IMR-90 (cell line): Measurements from ENCODE around the gene C20orf202. TPM values are rescaled to one million over a fixed set of nuclear protein-coding genes. Genes with fewer than 3 reads are reported as not detected.

Source experiments
- ATAC-seq: fragments of 200-7000 bp; cut with Tn5 transposase; 2 replicates; pipeline ENCODE4 v1.9.1; 2020; ENCODE audit warnings: low read depth, mild to moderate bottlenecking, moderate library complexity
- BruUV-seq: library from RNA; stranded (reverse); fragments of 400-500 nt; replicated peaks from 2 replicates; lab custom pipeline; 2021; lab: Mats Ljungman, UMichigan
- CTCF ChIA-PET: fragments of 300-600 bp; formaldehyde crosslinking; extraction: SDS; loops from one replicate; lab custom pipeline; 2021; ENCODE audit warnings: antibody characterized with exemption; lab: Yijun Ruan, JAX
- POLR2A ChIA-PET: fragments of 300-600 bp; sonication (Branson Sonifier 250); formaldehyde crosslinking; loops from one replicate; lab custom pipeline; 2022; ENCODE audit warnings: antibody characterized with exemption; ENCODE audit not compliant: unreplicated experiment; lab: Charles Lee
- DNase-seq: peaks from one replicate; pipeline ENCODE4 v3.0.0; 2013
- H2AFZ ChIP-seq: replicated peaks from 2 replicates; pipeline ENCODE3; 2013; ENCODE audit warnings: low read length, mild to moderate bottlenecking; ENCODE audit not compliant: poor library complexity
- H2AK5ac ChIP-seq: 2 replicates; pipeline ENCODE4 v1.6.1; 2013; ENCODE audit warnings: low read depth, low read length, inconsistent platforms
- H2AK9ac ChIP-seq: replicated peaks from 2 replicates; pipeline ENCODE3; 2013; ENCODE audit warnings: mild to moderate bottlenecking, low read depth, low read length, moderate library complexity; ENCODE audit not compliant: poor library complexity
- H2BK120ac ChIP-seq: 2 replicates; pipeline ENCODE4 v1.6.1; 2013; ENCODE audit warnings: low read depth, low read length, inconsistent platforms
- H2BK15ac ChIP-seq: 3 replicates; pipeline ENCODE4 v1.6.1; 2013; ENCODE audit warnings: low read depth, low read length, inconsistent platforms
- H2BK20ac ChIP-seq: 2 replicates; pipeline ENCODE4 v1.6.1; 2013; ENCODE audit warnings: low read depth, mild to moderate bottlenecking, inconsistent platforms, low read length, moderate library complexity
- H2BK5ac ChIP-seq: 2 replicates; pipeline ENCODE4 v1.6.1; 2013; ENCODE audit warnings: mild to moderate bottlenecking, low read depth, low read length, inconsistent platforms; ENCODE audit not compliant: poor library complexity, severe bottlenecking
- H3K14ac ChIP-seq: replicated peaks from 2 replicates; pipeline ENCODE4 v1.6.1; 2013; ENCODE audit warnings: low read depth, low read length, inconsistent platforms
- H3K18ac ChIP-seq: 2 replicates; pipeline ENCODE4 v1.6.1; 2013; ENCODE audit warnings: low read depth, low read length, control low read depth
- H3K23ac ChIP-seq: 2 replicates; pipeline ENCODE4 v1.6.1; 2013; ENCODE audit warnings: low read depth, low read length, inconsistent platforms
- H3K27ac ChIP-seq: 2 replicates; pipeline ENCODE4 v1.5.1; 2013; ENCODE audit warnings: mild to moderate bottlenecking, control low read depth, low read length; ENCODE audit not compliant: insufficient read depth
- H3K27me3 ChIP-seq: 2 replicates; pipeline ENCODE4 v1.6.1; 2013; ENCODE audit warnings: low read length; ENCODE audit not compliant: control insufficient read depth, insufficient read depth
- H3K36me3 ChIP-seq: 2 replicates; pipeline ENCODE4 v1.6.1; 2013; ENCODE audit warnings: low read length, mixed read lengths; ENCODE audit not compliant: control insufficient read depth, insufficient read depth
- H3K4ac ChIP-seq: 2 replicates; pipeline ENCODE4 v1.6.1; 2013; ENCODE audit warnings: low read depth, low read length, inconsistent platforms
- H3K4me1 ChIP-seq: 2 replicates; pipeline ENCODE4 v1.6.1; 2013; ENCODE audit warnings: low read length, mixed read lengths; ENCODE audit not compliant: control insufficient read depth, insufficient read depth
- H3K4me2 ChIP-seq: 2 replicates; pipeline ENCODE4 v1.6.1; 2013; ENCODE audit warnings: low read depth, mild to moderate bottlenecking, control low read depth, low read length, moderate library complexity
- H3K4me3 ChIP-seq: 2 replicates; pipeline ENCODE4 v1.5.1; 2013; ENCODE audit warnings: low read depth, mild to moderate bottlenecking, control low read depth, low read length, moderate library complexity; ENCODE audit not compliant: insufficient read depth
- H3K56ac ChIP-seq: 2 replicates; pipeline ENCODE4 v1.6.1; 2013; ENCODE audit warnings: low read length, inconsistent platforms; ENCODE audit not compliant: insufficient read depth; ENCODE audit errors: extremely low read depth
- H3K79me1 ChIP-seq, 2 experiments: 2 replicates each; pipeline ENCODE4 v1.6.1; 2013; ENCODE audit warnings: low read length in 2 of 2, inconsistent platforms in 1 of 2, low read depth in 1 of 2
- H3K9ac ChIP-seq: 2 replicates; pipeline ENCODE4 v1.6.1; 2013; ENCODE audit warnings: low read depth, low read length, control low read depth
- H3K9me1 ChIP-seq: 2 replicates; pipeline ENCODE4 v1.6.1; 2013; ENCODE audit warnings: low read length, inconsistent platforms; ENCODE audit not compliant: insufficient read depth
- H3K9me3 ChIP-seq: 2 replicates; pipeline ENCODE4 v1.6.1; 2013; ENCODE audit warnings: low read length; ENCODE audit not compliant: control insufficient read depth, insufficient read depth
- H4K20me1 ChIP-seq: 2 replicates; pipeline ENCODE4 v1.6.1; 2013; ENCODE audit warnings: low read length, inconsistent platforms; ENCODE audit not compliant: insufficient read depth
- H4K5ac ChIP-seq: 2 replicates; pipeline ENCODE4 v1.6.1; 2013; ENCODE audit warnings: mild to moderate bottlenecking, low read depth, low read length, control low read depth
- H4K8ac ChIP-seq, 2 experiments: 2 replicates each; pipeline ENCODE4 v1.6.1; 2013; ENCODE audit warnings: low read depth in 2 of 2, low read length in 2 of 2, control low read depth in 1 of 2, inconsistent platforms in 1 of 2
- H4K91ac ChIP-seq: 2 replicates; pipeline ENCODE4 v1.6.1; 2013; ENCODE audit warnings: low read depth, low read length, inconsistent platforms; ENCODE audit not compliant: insufficient read depth
- BHLHE40 ChIP-seq: fragments of 150-350 bp; IDR thresholded peaks from 2 replicates; pipeline ENCODE4 v1.6.1; 2016; ENCODE audit warnings: mild to moderate bottlenecking, low read depth, low read length
- CEBPB ChIP-seq: IDR thresholded peaks from 2 replicates; pipeline ENCODE4 v1.6.1; 2012; ENCODE audit warnings: low read depth, low read length, improper control_type of control experiment
- CHD1 ChIP-seq: IDR thresholded peaks from 2 replicates; pipeline ENCODE4 v1.6.1; 2012; ENCODE audit warnings: low read depth, low read length, improper control_type of control experiment
- CTCF ChIP-seq: conservative IDR thresholded peaks from 2 replicates; pipeline ENCODE4 v1.5.1; 2012; ENCODE audit warnings: mild to moderate bottlenecking, low read depth, low read length, improper control_type of control experiment
- ELK1 ChIP-seq: fragments of 150-350 bp; IDR thresholded peaks from 2 replicates; pipeline ENCODE4 v1.6.1; 2016; ENCODE audit warnings: low read depth, mild to moderate bottlenecking, low read length, moderate library complexity, borderline replicate concordance
- FOS ChIP-seq: fragments of 150-350 bp; IDR thresholded peaks from 2 replicates; pipeline ENCODE4 v1.6.1; 2016; ENCODE audit warnings: low read depth, low read length
- MAFK ChIP-seq: IDR thresholded peaks from 2 replicates; pipeline ENCODE4 v1.6.1; 2012; ENCODE audit warnings: low read depth, low read length, improper control_type of control experiment
- MAZ ChIP-seq: IDR thresholded peaks from 2 replicates; pipeline ENCODE4 v1.6.1; 2012; ENCODE audit warnings: low read depth, mild to moderate bottlenecking, low read length, improper control_type of control experiment, moderate library complexity, borderline replicate concordance
- NFE2L2 ChIP-seq: fragments of 150-350 bp; IDR thresholded peaks from 2 replicates; pipeline ENCODE4 v1.6.1; 2016; ENCODE audit warnings: low read depth, mild to moderate bottlenecking, low read length
- POLR2A ChIP-seq: IDR thresholded peaks from 2 replicates; pipeline ENCODE4 v1.6.1; 2012; ENCODE audit warnings: mild to moderate bottlenecking, low read depth, low read length
- RAD21 ChIP-seq: IDR thresholded peaks from 2 replicates; pipeline ENCODE4 v1.6.1; 2012; ENCODE audit warnings: low read length, improper control_type of control experiment
- RCOR1 ChIP-seq: IDR thresholded peaks from 2 replicates; pipeline ENCODE4 v1.6.1; 2012; ENCODE audit warnings: mild to moderate bottlenecking, low read length, improper control_type of control experiment; ENCODE audit not compliant: insufficient replicate concordance
- RFX5 ChIP-seq: IDR thresholded peaks from 2 replicates; pipeline ENCODE4 v1.8.0; 2012; ENCODE audit warnings: low read depth, mild to moderate bottlenecking, low read length, moderate library complexity
- SMC3 ChIP-seq: fragments of 150-350 bp; IDR thresholded peaks from 2 replicates; pipeline ENCODE4 v1.6.1; 2016; ENCODE audit warnings: low read depth, mild to moderate bottlenecking, antibody characterized with exemption, low read length, moderate library complexity
- WGBS, 2 experiments: methylation state at CpG; one replicate each; pipeline versions ENCODE4 v1.1.5 to v1.1.7; 2013; ENCODE audit warnings: missing lambda C conversion rate in 2 of 2; ENCODE audit not compliant: insufficient read length in 1 of 2; ENCODE audit errors: extremely low coverage in 2 of 2; 5-methylcytosine and 5-hydroxymethylcytosine counted together
- dilution Hi-C: fragments of 300-500 bp; cut with HindIII; formaldehyde crosslinking; loops from one replicate; pipeline ENCODE4 v1.14.3; 2018; ENCODE audit warnings: low sequenced_read_pairs; ENCODE audit not compliant: unreplicated experiment
- in situ Hi-C: fragments of 300-500 bp; cut with MboI; formaldehyde crosslinking; loops from 3 replicates; pipeline ENCODE4 v1.14.3; 2019; ENCODE audit warnings: low sequenced_read_pairs, inconsistent platforms, mixed read lengths
- intact Hi-C: fragments of 100-400 bp; cut with micrococcal nuclease; formaldehyde crosslinking; loops from 2 replicates; pipeline ENCODE4 v1.10.0; 2022
- polyA plus RNA-seq, 3 experiments: library from polyadenylated mRNA; depleted of rRNA; stranded (reverse); fragments of >200 nt; gene quantifications; 2 replicates each; pipeline ENCODE4 v1.2.3, GENCODE V29; 2012; ENCODE audit warnings: low replicate concordance in 1 of 3
- total RNA-seq: library from RNA; depleted of rRNA; stranded (reverse); fragments of >200 nt; gene quantifications from 2 replicates; pipeline ENCODE4 v1.2.3, GENCODE V29; 2012
- TF ChIP-seq, protein P1 (sequence below): fragments of 150-350 bp; IDR thresholded peaks from 2 replicates; pipeline ENCODE4 v1.6.1; 2017; ENCODE audit warnings: mild to moderate bottlenecking, antibody characterized with exemption, low read length, low read depth

C20orf202 gene
- total and polyA plus RNA-seq, 2 of the 4 experiments (the other 2 are of a cell fraction) = not detected

GRCh38 chr20:1255675-1256074 lies 52.4 kb downstream of the C20orf202 start:
- Histone ChIP-seq H3K4ac (no peak overlapping the region), H3K79me1 (no peaks in the 10 kb centered on the region), H2BK5ac (no peak overlapping the region), H3K9me1 (no peaks in the 10 kb centered on the region), H4K8ac (no peak overlapping the region), H2BK120ac (no peak overlapping the region), H2AFZ (no peak overlapping the region), H3K4me3 (no peak overlapping the region), H3K27ac (no peak overlapping the region), H3K4me2 (no peak overlapping the region), H3K4me1 (no peaks in the 10 kb centered on the region), H3K9me3 (no peaks in the 10 kb centered on the region), H2BK20ac (no peak overlapping the region), H3K36me3 (no peaks in the 10 kb centered on the region), H3K18ac (no peak overlapping the region), H3K56ac (no peak overlapping the region), H4K91ac (no peak overlapping the region), H4K5ac (no peak overlapping the region), H3K14ac (no peak overlapping the region), H4K20me1 (no peaks in the 10 kb centered on the region), H3K23ac (no peak overlapping the region), H2AK5ac (no peak overlapping the region), H3K27me3 (peaks cover 12% of the 10 kb centered on the region), H2BK15ac (no peak overlapping the region), H2AK9ac (no peak overlapping the region), H3K9ac (no peak overlapping the region)
- in situ Hi-C loops = no loop called here
- no CpG with 5 or more reads among the region's 2 CpGs for WGBS, 2 experiments
- intact Hi-C loops = no loop called here
- ChIA-PET CTCF (no interaction called here), POLR2A (no interaction called here)
- DNase-seq (no peak), ATAC-seq (no peak)
- no TSS peak for BruUV-seq
- no peak for TF ChIP-seq POLR2A
- no peak for TF ChIP-seq NFE2L2
- no peak for TF ChIP-seq BHLHE40
- no peak for TF ChIP-seq FOS
- no peak for TF ChIP-seq RFX5
- no peak for TF ChIP-seq SMC3
- TF ChIP-seq, protein P1, sequence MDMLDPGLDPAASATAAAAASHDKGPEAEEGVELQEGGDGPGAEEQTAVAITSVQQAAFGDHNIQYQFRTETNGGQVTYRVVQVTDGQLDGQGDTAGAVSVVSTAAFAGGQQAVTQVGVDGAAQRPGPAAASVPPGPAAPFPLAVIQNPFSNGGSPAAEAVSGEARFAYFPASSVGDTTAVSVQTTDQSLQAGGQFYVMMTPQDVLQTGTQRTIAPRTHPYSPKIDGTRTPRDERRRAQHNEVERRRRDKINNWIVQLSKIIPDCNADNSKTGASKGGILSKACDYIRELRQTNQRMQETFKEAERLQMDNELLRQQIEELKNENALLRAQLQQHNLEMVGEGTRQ = no peak
- TF ChIP-seq MAZ = no peak
- no peak for TF ChIP-seq RCOR1
- TF ChIP-seq MAFK = no peak
- no peak for TF ChIP-seq ELK1
- TF ChIP-seq CHD1 = no peak
- no peak for TF ChIP-seq RAD21
- TF ChIP-seq CTCF = no peak
- TF ChIP-seq CEBPB = no peak
- dilution Hi-C loops = no loop called here
